Endothelial cell of umbilical vein (primary cell): ENCODE results near the gene CEP250. TPM values are rescaled to one million over a fixed set of nuclear protein-coding genes. Genes with fewer than 3 reads are reported as not detected.

Experiments used
- Bru-seq: library from RNA; stranded (reverse); fragments of 400-500 nt; gene quantifications from one replicate; lab custom pipeline; 2021; lab: Mats Ljungman, UMichigan
- BruChase-seq, 2 experiments: library from RNA; stranded (reverse); fragments of 400-500 nt; gene quantifications; one replicate each; lab custom pipeline; 2021; lab: Mats Ljungman, UMichigan
- BruUV-seq: library from RNA; stranded (reverse); fragments of 400-500 nt; replicated peaks from 2 replicates; lab custom pipeline; 2021; lab: Mats Ljungman, UMichigan
- CTCF ChIA-PET: fragments of 300-600, 350-600 bp; sonication (Branson Sonifier 250); formaldehyde crosslinking; loops from one replicate; lab custom pipeline; 2021; ENCODE audit warnings: antibody characterized with exemption, inconsistent platforms; lab: Charles Lee
- POLR2A ChIA-PET: fragments of 300-600, 350-600 bp; sonication (Branson Sonifier 250); formaldehyde crosslinking; loops from one replicate; lab custom pipeline; 2021; ENCODE audit warnings: antibody characterized with exemption, inconsistent platforms; lab: Charles Lee
- DNase-seq: peaks from one replicate; pipeline ENCODE4 v3.0.0-alpha.2; 2011; ENCODE audit warnings: low read depth, low spot score
- FAIRE-seq: peaks from 2 replicates; lab custom pipeline; 2011; peaks lifted over from hg19 to GRCh38; lab: Jason Lieb, UNC
- H2AFZ ChIP-seq: 2 replicates; pipeline ENCODE4 v1.6.0; 2012; ENCODE audit warnings: low read depth, low read length, control low read depth, inconsistent platforms
- H3K27ac ChIP-seq: 2 replicates; pipeline ENCODE4 v1.5.1; 2011; ENCODE audit warnings: low read depth, mild to moderate bottlenecking, control low read depth, low read length, moderate library complexity; ENCODE audit not compliant: insufficient read depth
- H3K27me3 ChIP-seq, 2 experiments: 2 replicates each; pipeline versions ENCODE4 v1.6.0 to v1.6.1; 2011; ENCODE audit warnings: low read length in 2 of 2, mixed read lengths in 1 of 2; ENCODE audit not compliant: control insufficient read depth in 2 of 2, insufficient read depth in 2 of 2
- H3K36me3 ChIP-seq, 2 experiments: 2 replicates in 1 of 2; 3 replicates in 1 of 2; pipeline ENCODE4 v1.5.1; 2011; ENCODE audit warnings: low read length in 2 of 2, mild to moderate bottlenecking in 1 of 2, moderate library complexity in 1 of 2; ENCODE audit not compliant: control insufficient read depth in 2 of 2, insufficient read depth in 2 of 2; ENCODE audit errors: extremely low read depth in 1 of 2
- H3K4me1 ChIP-seq: 3 replicates; pipeline ENCODE4 v1.5.1; 2011; ENCODE audit warnings: mild to moderate bottlenecking, low read length; ENCODE audit not compliant: control insufficient read depth, insufficient read depth; ENCODE audit errors: extremely low read depth
- H3K4me2 ChIP-seq: 2 replicates; pipeline ENCODE4 v1.6.1; 2011; ENCODE audit warnings: low read length, control low read depth, mixed read lengths; ENCODE audit not compliant: insufficient read depth
- H3K4me3 ChIP-seq, 3 experiments: fragments of 200-600 bp in 1 of 3; sonication (generic), shearing (Covaris generic) in 1 of 3; replicated peaks in 1 of 3; 2 replicates each; pipeline ENCODE4 v1.5.1; 2011 to 2016; ENCODE audit warnings: control low read depth in 3 of 3, low read length in 3 of 3, mild to moderate bottlenecking in 2 of 3, inconsistent platforms in 1 of 3, low read depth in 1 of 3, moderate library complexity in 1 of 3; ENCODE audit not compliant: insufficient read depth in 1 of 3
- H3K79me2 ChIP-seq: 2 replicates; pipeline ENCODE4 v1.6.0; 2012; ENCODE audit warnings: low read length, inconsistent platforms; ENCODE audit not compliant: control insufficient read depth, insufficient read depth
- H3K9ac ChIP-seq: replicated peaks from 2 replicates; pipeline ENCODE3; 2011; ENCODE audit warnings: low read length, control low read depth; ENCODE audit not compliant: insufficient read depth; ENCODE audit errors: extremely low read depth
- H3K9me1 ChIP-seq: replicated peaks from 3 replicates; pipeline ENCODE4 v1.6.0; 2011; ENCODE audit warnings: mild to moderate bottlenecking, low read length; ENCODE audit not compliant: control insufficient read depth, insufficient read depth; ENCODE audit errors: extremely low read depth
- H3K9me3 ChIP-seq: replicated peaks from 2 replicates; pipeline ENCODE4 v1.5.1; 2012; ENCODE audit warnings: low read length, inconsistent platforms; ENCODE audit not compliant: control insufficient read depth, insufficient read depth
- H4K20me1 ChIP-seq: replicated peaks from 2 replicates; pipeline ENCODE3; 2011; ENCODE audit warnings: mild to moderate bottlenecking, low read length; ENCODE audit not compliant: control insufficient read depth, insufficient read depth; ENCODE audit errors: extremely low read depth
- CTCF ChIP-seq, 2 donors: IDR thresholded peaks; 1 replicate in 1 of 2; 2 replicates in 1 of 2; pipeline ENCODE4 v1.5.1; 2011; ENCODE audit warnings: low read length in 2 of 2, mild to moderate bottlenecking in 2 of 2, moderate library complexity in 2 of 2, control low read depth in 1 of 2, inconsistent platforms in 1 of 2, low read depth in 1 of 2; ENCODE audit not compliant: insufficient read depth in 1 of 2; ENCODE audit errors: extremely low read depth in 1 of 2
- POLR2A ChIP-seq: IDR thresholded peaks from 2 replicates; pipeline ENCODE4 v1.6.1; 2012; ENCODE audit warnings: low read depth, mild to moderate bottlenecking, control low read depth, low read length
- POLR2AphosphoS5 ChIP-seq: IDR thresholded peaks from 2 replicates; pipeline ENCODE4 v1.6.1; 2012; ENCODE audit warnings: low read depth, mild to moderate bottlenecking, control low read depth, low read length, moderate library complexity; ENCODE audit not compliant: insufficient read depth
- dilution Hi-C: fragments of 300-500 bp; cut with MboI; formaldehyde crosslinking; loops from one replicate; pipeline ENCODE4 v1.15.0; 2019; ENCODE audit warnings: low sequenced_read_pairs; ENCODE audit not compliant: extremely low pct_ligation_motif_present
- intact Hi-C: fragments of 100-400 bp; cut with micrococcal nuclease; formaldehyde crosslinking; loops from one replicate; pipeline ENCODE4 v1.10.0; 2022
- long read RNA-seq: library from polyadenylated mRNA; stranded (forward); transcript quantifications from one replicate; pipeline ENCODE4 v2.0.0, GENCODE V29; 2021
- polyA minus RNA-seq, 3 experiments: library from RNA; depleted of rRNA, polyadenylated mRNA; stranded (reverse); fragments of >200 nt; gene quantifications; 1 replicate in 1 of 3; 2 replicates in 2 of 3; pipeline ENCODE4 v1.2.3, GENCODE V29; 2011
- polyA plus RNA-seq, 4 experiments: library from polyadenylated mRNA; depleted of rRNA in 3 of 4; stranded (reverse) in 3 of 4; unstranded in 1 of 4; fragments of >200 nt; gene quantifications; 2 replicates each; pipeline versions ENCODE4 v1.2.1 to v1.2.3, GENCODE V29; 2011 to 2012; ENCODE audit warnings: missing spikeins in 1 of 4
- total RNA-seq: library from RNA; stranded (reverse); gene quantifications from 2 replicates; pipeline ENCODE4 v1.2.3, GENCODE V29; 2021

The CEP250 gene
- total RNA-seq (42.0 and 58.9 TPM in 2 replicates), polyA plus RNA-seq (3.2 and 5.3 TPM in 2 replicates), polyA minus RNA-seq (18.7 and 21.7 TPM in 2 replicates), Bru-seq, nascent RNA (percentile 65 among the genes with signal in this experiment), BruChase-seq, experiment 1, labeled RNA remaining after a 6-hour chase (percentile 74 among the genes with signal in this experiment), BruChase-seq, experiment 2, labeled RNA remaining after a 2-hour chase (percentile 66 among the genes with signal in this experiment)
- polyA plus RNA-seq (2011; cell fraction: cytosol; rRNA removed) = 10.9 and 11.7 TPM in 2 replicates
- 36.9 and 43.3 TPM in 2 replicates for polyA plus RNA-seq (2011; cell fraction: nucleus; rRNA removed)
- 23.7 and 31.8 TPM in 2 replicates for polyA plus RNA-seq (2012)
- 13.5 TPM for polyA minus RNA-seq (2011; cell fraction: cytosol; rRNA and poly(A)+ RNA removed)
- 19.2 and 19.6 TPM in 2 replicates for polyA minus RNA-seq (2011; cell fraction: nucleus; rRNA and poly(A)+ RNA removed)
- long read RNA-seq, partial matches to known transcripts = 11 of 15 reads
- long read RNA-seq, other reads (novel, unspliced or antisense) = 4 of 15 reads

- H3K4me3 ChIP-seq = peak within 1 kb of the TSS; percentile 59 to 85 (median 64)
- H3K27ac ChIP-seq = peak within 1 kb of the TSS; percentile 98
- H3K9me3 ChIP-seq = no peaks in the 10 kb centered on the region
- no peaks in the 10 kb centered on the region for H3K9me1 ChIP-seq
- H4K20me1 ChIP-seq = no peaks in the 10 kb centered on the region
- FAIRE-seq (no peak), DNase-seq (peak; percentile 97)
- H3K9ac ChIP-seq = peak within 1 kb of the TSS; percentile 99
- intact Hi-C loops = loop anchor here (5.0 kb wide), 1 partner anchor 403 kb away; no protein-coding TSS in a partner anchor
- peak within 1 kb of the TSS; percentile 85 for H3K4me2 ChIP-seq
- peaks cover 5% of the 10 kb centered on the region for H3K4me1 ChIP-seq
- ChIA-PET POLR2A (interaction anchor here (0.6 to 1.4 kb wide), 5 partner anchors 8 to 685 kb away, joined by 3 to 9 read pairs (median 3); partner anchors contain the start of gene EIF6), CTCF (interaction anchor here (0.7 to 2.1 kb wide), 14 partner anchors 8 to 310 kb away, joined by 3 to 12 read pairs (median 4); partner anchors contain the start of gene ERGIC3)
- TSS peak; percentile 35 for BruUV-seq
- TF ChIP-seq POLR2AphosphoS5 (peak; percentile 80), POLR2A (peak; percentile 69), CTCF (IDR thresholded peaks at IDR 0.05; ENCODE audit: extremely low read depth in 1 of 2, insufficient read depth in 1 of 2, low read depth in 1 of 2, low read length in 2 of 2) (no peak)
- dilution Hi-C loops = no loop called here
- peak within 1 kb of the TSS; percentile 86 for H2AFZ ChIP-seq
- no peaks in the 10 kb centered on the region for H3K36me3 ChIP-seq
- H3K79me2 ChIP-seq = peaks cover 6% of the 10 kb centered on the region
- no peaks in the 10 kb centered on the region for H3K27me3 ChIP-seq
These were observed at the start of gene CEP250 for GRCh38 chr20:35454881-35455609. Gene CEP250 (plus strand): TSS chr20:35455598. CDS start chr20:35462368, 6,770 bp downstream.
